Superior temporal gyrus (tissue), 1 donor: ENCODE results near the gene AXIN1.

Source experiments
- DNase-seq: peaks from one replicate; pipeline ENCODE4 v3.0.0-alpha.2; 2016; ENCODE audit errors: extremely low spot score

Gene AXIN1

DNA sequence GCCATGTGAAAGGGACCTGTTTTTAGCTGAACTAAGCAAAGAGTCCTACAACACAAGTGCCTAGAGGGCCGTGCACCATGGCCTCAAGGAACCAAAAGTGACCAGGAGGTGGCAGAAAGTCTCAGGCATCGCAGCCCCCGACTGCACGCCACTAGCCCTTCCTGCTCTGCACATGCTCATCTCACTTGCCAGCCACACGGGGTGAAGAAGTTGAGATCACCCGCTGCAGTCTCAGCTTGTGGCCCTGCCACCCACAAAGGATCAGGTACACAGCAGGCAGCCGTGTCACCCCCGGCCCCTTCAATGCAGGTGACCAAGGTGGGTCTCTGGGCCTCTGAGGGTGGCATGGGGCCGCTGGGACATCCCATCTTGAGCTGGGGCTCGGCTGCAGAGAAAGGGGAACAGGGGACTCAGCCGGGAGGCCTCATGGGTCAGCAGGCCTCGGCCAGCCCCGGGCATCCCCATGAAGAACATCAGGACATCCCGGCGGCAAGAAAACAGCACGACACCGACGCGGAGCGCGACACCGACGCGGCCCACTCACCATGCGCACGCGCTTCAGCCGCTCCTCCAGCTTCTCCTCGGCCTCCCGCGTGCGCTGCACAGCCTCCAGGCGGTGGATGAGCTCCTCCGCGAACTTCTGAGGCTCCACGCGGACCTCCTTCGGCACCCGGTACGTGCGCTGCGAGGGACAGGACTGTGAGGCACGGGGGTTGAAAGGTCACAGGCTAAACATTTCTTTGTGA, 48.6 kb downstream of the AXIN1 start:
- DNase-seq, result no peak

GRCh38 chr16:301950-302349, 50.6 kb downstream of the AXIN1 start:
- no peak for DNase-seq

DNA sequence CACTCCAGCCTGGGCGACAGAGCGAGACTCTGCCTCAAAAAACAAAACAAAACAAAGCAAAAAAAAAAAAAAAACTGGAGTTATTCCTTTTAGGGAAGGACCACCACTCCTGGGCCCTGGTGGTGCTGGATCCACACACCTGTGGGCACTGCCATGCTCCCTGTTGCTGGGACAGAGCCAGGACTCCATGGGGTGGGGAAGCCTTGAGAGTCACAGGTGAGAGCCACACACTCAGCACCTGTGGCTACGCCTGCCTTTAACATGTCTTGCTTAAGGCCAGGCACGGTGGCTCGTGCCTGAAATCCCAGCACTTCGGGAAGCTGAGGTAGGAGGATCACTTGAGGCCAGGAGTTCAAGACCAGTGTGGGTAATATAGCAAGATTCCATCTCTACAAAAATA, 51.3 kb downstream of the AXIN1 start:
- DNase-seq, result no peak

DNA sequence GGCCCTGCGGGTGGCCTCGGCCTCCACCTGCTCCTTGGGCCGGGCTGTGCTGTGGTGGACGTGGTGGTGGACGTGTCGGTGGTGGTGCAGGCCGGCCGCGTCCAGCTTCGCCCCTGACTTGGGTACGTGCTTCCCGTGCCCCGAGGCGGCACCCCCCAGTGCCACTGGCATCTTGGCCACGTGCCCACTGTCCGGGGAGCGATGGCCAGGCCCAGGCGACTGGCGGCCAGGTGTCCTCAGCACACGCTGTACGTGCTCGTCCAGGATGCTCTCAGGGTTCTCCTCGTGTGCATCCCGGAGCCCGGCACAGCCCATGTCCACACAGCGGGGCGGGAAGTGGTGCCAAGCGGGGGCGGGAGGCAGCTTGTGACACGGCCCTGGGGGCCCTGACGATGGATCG, 54.7 kb downstream of the AXIN1 start:
- no peak for DNase-seq

GRCh38 chr16:296806-297510, 55.6 kb downstream of the AXIN1 start:
- no peak for DNase-seq

DNA sequence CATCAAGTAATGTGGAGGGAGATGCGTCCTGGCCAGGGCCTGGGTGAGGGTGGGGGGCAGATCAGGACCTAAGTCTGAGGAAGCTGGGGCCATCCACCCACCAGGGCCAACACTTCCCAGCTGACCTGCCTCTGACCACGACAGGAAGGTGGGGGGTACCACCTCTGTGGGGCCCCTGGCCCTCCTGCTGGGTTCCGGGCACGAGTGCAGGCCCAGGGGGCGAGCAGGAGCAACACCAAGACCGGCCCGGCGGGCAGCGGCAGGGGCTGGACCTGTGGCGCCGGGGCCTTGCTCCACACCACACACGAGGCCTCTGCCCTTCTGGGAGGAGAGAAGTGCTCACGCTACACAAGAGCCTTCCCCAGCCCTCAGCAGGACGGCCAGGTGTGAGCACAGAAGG, 56.2 kb downstream of the AXIN1 start:
- no peak for DNase-seq

- DNase-seq, result no peak
Observed at GRCh38 chr16:293043-293775, 59.3 kb downstream of the AXIN1 start.

DNA sequence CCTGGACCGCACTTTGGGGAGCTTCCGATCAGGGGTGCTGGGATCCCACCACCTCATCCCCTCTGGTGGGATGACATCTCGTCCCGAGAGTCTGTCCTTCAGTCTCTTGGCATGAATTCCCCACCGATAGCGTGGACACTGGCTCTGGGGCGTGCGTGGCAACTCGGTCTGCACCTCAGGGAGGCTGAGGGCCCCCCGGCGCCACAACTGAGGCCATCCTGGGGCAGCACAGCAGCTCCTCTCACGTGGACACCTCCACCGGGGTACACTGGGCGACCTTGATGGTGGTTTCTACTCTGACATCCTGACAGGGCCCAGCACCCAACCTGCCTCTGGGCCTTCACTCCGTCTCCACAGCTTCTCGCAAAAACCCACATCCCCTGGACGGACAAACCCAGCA, 61.0 kb downstream of the AXIN1 start:
- no peak for DNase-seq

DNA sequence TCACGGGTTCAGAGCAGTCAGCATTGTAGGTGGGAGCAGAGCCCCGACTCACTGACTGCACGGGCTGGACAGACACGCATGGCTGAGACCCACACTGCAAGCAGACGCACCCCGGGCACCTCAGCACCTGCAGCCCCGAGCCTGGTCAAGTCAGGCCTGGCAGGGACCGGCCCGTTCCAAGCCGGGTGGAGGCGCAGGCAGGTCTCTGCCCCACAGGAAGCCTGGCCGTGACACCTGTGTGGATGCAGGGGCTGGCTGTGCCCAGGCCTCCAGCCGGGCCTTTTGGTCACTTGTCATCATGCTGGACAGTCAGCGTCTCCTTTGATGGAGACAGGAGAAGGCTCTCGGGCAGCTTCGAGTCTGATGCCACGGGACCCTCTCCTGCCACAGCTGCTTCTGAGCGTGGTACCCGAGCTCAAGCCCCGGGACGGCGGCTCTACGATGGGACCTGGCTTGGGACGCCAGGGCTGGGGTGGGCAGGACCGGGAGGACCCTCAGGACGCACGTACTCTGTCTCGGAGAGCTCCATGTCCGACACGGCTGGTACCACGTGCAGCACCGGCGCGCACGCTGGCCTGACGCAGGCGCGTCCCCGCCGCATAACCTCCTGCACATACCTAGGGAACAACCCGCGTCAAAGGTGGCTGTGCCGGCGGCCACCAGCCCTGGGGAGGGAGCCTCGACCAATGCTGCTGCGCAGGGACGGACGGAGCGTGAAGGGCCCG, 61.7 kb downstream of the AXIN1 start:
- no peak for DNase-seq

DNA sequence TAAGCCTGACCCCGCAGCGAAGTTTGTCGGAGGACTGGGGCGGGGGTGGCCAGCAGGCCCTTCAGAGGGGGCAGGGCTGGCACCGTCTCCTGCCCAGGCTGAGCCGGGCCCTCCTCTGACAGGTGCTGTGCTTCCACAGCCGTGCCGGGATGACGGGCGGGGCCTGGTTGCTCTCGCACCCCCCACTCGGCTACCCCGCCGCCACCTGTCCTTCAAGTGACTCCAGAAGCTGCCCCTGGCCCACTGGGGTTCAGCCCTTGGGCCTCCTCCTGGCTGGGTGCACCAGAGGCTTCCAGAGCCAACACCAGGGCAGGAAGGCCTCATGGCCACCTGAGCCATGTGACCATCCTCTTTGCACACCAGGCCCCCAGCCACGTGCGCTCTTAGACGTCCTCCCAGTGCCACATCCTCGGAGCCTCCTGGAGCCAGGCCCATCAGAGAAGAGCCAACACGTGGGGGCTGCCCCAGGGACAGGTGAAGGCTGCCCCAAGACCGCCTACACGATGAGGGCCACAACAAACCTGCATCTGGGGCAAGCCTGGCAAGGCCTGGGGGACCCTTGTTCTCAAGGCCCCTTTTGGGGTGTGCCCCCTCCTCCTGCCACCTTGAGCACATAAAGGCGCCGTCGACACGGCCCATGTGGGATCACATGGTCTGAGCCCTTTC, 62.4 kb downstream of the AXIN1 start:
- DNase-seq, result no peak

DNA sequence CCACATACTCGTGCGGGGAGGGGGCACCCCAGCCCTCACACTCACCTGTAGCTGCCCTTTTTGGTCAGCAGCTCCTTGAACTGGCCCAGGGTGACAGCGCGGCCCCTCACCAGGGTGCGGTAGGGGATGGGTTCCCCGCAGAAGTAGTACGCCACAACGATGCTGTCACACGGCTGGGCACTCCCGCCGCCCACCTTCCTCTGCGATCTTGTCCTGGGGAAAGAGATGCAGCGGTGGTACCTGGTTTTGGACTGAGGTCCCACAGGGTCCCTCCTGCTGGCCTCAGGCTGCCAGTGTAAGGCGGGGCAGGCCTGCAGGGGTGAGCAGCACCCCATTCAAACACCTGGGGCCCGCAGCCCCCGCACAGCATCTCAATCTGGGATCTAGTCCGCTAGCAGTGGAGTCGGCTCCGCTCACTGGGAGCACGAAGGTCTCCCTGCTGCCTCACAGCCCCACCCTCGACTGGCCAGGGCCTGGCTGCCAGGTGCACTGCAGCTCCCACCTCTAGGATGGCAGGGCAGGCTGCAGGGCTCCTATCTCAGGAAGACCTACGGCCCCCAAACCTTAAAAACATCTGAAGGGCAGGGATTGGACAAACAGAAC, 63.0 kb downstream of the AXIN1 start:
- DNase-seq, result no peak

DNA sequence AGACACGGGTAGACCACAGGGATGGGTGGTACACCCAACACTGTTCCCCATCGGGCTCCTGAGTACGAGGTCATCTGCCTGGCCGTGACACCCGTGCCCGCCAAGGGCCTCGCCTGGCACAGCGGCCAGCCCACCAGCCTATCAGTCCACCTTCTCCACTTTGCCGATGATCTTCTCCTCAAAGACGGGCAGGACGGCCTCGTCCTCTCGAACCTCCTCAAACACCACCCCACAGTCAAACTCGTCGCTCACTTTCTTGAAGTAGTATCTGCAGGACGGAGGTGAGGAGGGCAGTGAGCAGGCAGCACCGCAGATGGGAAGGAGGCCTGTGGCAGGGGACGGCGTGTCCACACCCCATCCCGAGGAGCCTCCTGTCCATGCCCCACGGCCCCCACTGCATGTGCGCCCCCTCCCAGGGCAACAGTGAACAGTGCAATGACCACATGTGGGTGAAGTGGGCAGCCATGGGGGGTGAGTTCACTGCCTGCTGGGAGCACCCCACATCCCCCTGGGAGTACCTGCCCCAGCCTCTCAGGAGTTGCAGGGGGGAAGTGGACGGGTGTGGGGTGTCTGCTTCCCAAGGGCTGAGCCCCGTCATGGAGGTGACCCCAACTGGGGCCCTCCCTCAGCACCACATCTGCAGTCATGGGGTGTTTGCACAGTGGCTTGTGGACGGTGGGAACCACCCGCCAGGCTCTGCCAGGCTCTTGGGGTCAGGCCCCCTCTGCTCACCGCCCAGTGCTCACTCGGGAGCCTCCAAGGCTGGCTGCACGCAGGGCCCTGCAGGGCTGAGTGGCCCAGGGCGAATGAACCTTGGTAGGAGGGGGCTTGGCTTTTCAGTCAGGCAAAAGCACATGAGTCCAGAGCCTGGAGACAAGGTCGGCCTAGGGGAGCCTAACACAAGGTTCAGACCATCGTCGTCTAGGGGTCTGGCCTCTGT, 64.3 kb downstream of the AXIN1 start:
- no peak for DNase-seq

DNA sequence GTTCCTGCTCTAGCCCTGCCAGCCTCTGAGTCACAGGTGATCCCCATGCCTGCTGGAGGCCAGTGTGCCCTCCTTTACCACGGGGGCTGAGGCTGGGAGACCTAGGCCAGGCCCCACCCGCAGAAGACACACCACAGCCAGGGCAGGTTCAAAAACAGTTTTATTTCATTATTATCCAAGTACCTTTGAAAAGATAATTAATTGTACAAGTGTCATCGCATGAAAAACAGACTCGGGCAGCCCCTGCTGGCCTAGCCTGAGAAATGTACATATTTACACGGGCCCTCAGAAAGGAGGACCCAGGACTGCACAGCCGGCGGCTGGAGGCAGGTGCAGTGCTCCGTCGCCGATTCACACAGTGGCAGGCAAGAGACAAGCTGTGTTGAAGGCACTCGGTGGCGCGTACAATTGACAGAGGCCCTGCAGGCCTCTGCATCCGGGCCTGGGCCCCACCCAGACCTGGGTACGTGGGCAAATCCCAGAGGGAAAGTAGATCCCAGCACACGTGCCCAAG, 65.2 kb downstream of the AXIN1 start:
- no peak for DNase-seq

DNA sequence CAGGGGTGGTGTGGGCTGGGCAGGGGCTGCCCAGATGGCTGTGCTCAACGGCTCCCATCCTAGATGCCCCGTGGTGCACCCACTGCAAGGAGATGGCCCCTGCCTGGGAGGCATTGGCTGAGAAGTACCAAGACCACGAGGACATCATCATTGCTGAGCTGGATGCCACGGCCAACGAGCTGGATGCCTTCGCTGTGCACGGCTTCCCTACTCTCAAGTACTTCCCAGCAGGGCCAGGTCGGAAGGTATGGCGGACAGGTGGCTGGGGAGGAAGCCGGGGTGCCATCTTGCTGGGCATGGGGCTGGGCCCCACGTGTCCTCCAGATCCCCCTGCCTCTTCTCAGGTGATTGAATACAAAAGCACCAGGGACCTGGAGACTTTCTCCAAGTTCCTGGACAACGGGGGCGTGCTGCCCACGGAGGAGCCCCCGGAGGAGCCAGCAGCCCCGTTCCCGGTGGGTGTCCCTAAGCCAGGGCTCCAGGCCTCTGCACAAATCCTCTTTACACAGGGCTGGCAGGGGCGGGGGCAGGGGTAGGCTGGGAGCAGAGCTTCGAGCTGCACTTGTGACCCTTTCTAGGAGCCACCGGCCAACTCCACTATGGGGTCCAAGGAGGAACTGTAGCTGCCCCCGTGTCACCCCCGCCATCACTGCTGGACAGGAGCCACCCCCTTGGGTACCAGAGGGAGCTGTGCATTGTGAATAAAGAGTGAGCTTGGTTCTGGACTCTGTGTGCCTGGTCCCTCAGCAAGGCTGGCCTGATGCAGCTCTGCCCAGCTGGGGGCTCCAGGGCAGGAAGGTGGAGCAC, 65.8 kb downstream of the AXIN1 start:
- no peak for DNase-seq

GRCh38 chr16:285146-286055, 67.1 kb downstream of the AXIN1 start:
- no peak for DNase-seq

- no peak for DNase-seq
Observed at GRCh38 chr16:284204-285120, 68.1 kb downstream of the AXIN1 start.
